BJ (cell line): ENCODE measurements around the gene RAD51AP1. TPM values are rescaled to one million over a fixed set of nuclear protein-coding genes. Genes with fewer than 3 reads are reported as not detected.

Experiments used
- CTCF ChIA-PET: fragments of 350-600 bp; formaldehyde crosslinking; extraction: SDS; loops from one replicate; lab custom pipeline; 2021; ENCODE audit warnings: antibody characterized with exemption, inconsistent platforms; lab: Yijun Ruan, JAX
- POLR2A ChIA-PET: fragments of 300-600 bp; sonication (Branson Sonifier 250); formaldehyde crosslinking; extraction: SDS; loops from one replicate; lab custom pipeline; 2021; ENCODE audit warnings: antibody characterized with exemption; lab: Charles Lee
- DNase-seq: peaks from one replicate; pipeline ENCODE4 v3.0.0-alpha.2; 2011; ENCODE audit warnings: low read depth
- H3K27me3 ChIP-seq: 2 replicates; pipeline ENCODE4 v1.6.0; 2011; ENCODE audit warnings: low read length; ENCODE audit not compliant: control insufficient read depth, insufficient read depth
- H3K36me3 ChIP-seq: 2 replicates; pipeline ENCODE4 v1.5.1; 2011; ENCODE audit warnings: low read length; ENCODE audit not compliant: control insufficient read depth, insufficient read depth
- H3K4me3 ChIP-seq: 2 replicates; pipeline ENCODE4 v1.5.1; 2011; ENCODE audit warnings: low read depth, mild to moderate bottlenecking, control low read depth, low read length
- polyA minus RNA-seq: library from RNA; depleted of rRNA, polyadenylated mRNA; stranded (reverse); fragments of >200 nt; gene quantifications from 2 replicates; pipeline ENCODE4 v1.2.3, GENCODE V29; 2011; rRNA and poly(A)+ RNA removed
- polyA plus RNA-seq: library from polyadenylated mRNA; depleted of rRNA; stranded (reverse); fragments of >200 nt; gene quantifications from 2 replicates; pipeline ENCODE4 v1.2.3, GENCODE V29; 2011; rRNA removed
- TF ChIP-seq, protein P1 (sequence below): IDR thresholded peaks from 2 replicates; pipeline ENCODE4 v1.5.1; 2011; ENCODE audit warnings: low read depth, mild to moderate bottlenecking, control low read depth, inconsistent platforms, low read length, moderate library complexity; ENCODE audit not compliant: insufficient read depth

Gene RAD51AP1, protein sequence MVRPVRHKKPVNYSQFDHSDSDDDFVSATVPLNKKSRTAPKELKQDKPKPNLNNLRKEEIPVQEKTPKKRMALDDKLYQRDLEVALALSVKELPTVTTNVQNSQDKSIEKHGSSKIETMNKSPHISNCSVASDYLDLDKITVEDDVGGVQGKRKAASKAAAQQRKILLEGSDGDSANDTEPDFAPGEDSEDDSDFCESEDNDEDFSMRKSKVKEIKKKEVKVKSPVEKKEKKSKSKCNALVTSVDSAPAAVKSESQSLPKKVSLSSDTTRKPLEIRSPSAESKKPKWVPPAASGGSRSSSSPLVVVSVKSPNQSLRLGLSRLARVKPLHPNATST
- polyA plus RNA-seq (4.9 and 10.5 TPM in 2 replicates), polyA minus RNA-seq (1.5 and 2.6 TPM in 2 replicates)

DNA sequence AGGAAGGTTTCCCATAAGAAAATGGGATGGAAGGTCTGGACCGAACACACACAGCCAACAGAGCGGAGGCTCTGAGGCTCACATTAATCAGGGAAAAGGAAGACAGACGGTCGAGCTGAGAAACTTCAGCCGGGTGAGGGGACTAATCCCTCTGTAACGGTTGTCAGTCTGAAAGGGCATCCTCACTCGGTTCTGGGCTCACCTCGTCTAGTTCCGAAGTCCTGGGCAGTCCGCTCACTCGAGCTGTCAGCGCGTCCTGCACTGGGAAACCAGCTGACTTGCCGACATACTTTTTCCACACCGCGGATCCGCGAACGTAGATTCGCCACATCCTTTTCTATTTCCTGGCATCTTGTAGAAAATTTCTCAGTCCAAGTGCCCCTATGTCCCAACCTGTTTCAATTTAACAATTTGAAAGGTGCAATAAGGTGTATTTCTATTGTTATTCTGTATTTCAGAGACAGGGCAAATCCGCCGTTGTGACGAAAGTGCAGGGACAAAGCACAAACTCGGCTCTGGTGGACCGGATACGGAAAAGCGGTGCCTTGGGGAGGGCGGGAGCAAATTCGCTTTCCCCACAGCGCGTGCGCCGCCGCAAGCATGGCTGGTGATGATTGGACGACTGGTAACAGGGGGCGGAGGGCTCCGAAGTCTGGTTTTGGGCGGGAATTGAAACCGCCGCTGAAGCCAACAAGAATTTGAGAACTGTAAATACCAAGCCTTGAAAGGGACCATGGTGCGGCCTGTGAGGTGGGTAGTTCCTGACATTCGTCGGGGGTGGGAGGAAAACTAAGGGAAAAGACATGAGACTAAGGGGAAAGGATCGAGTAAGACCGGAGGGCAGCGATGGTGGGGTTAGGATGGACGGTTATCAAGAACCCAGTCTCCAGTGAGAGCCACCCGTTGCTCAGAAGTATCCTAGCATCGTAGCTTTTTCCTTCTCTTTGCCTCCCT is at the start of gene RAD51AP1:
Gene RAD51AP1, plus strand, starts transcription at position 684 of the 954 bp plus-strand sequence. Its CDS starts 50 bp downstream, at position 734.
- POLR2A ChIA-PET: no interaction called here
- H3K4me3 ChIP-seq: peak within 1 kb of the TSS; percentile 86
- no peaks in the 10 kb centered on the region for H3K27me3 ChIP-seq
- no peaks in the 10 kb centered on the region for H3K36me3 ChIP-seq
- TF ChIP-seq, protein P1, sequence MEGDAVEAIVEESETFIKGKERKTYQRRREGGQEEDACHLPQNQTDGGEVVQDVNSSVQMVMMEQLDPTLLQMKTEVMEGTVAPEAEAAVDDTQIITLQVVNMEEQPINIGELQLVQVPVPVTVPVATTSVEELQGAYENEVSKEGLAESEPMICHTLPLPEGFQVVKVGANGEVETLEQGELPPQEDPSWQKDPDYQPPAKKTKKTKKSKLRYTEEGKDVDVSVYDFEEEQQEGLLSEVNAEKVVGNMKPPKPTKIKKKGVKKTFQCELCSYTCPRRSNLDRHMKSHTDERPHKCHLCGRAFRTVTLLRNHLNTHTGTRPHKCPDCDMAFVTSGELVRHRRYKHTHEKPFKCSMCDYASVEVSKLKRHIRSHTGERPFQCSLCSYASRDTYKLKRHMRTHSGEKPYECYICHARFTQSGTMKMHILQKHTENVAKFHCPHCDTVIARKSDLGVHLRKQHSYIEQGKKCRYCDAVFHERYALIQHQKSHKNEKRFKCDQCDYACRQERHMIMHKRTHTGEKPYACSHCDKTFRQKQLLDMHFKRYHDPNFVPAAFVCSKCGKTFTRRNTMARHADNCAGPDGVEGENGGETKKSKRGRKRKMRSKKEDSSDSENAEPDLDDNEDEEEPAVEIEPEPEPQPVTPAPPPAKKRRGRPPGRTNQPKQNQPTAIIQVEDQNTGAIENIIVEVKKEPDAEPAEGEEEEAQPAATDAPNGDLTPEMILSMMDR: no peak
- CTCF ChIA-PET: interaction anchor here (0.5 kb wide), 1 partner anchor 542 kb away, joined by 4 read pairs; no protein-coding TSS in a partner anchor
- peak; percentile 79 for DNase-seq

DNA sequence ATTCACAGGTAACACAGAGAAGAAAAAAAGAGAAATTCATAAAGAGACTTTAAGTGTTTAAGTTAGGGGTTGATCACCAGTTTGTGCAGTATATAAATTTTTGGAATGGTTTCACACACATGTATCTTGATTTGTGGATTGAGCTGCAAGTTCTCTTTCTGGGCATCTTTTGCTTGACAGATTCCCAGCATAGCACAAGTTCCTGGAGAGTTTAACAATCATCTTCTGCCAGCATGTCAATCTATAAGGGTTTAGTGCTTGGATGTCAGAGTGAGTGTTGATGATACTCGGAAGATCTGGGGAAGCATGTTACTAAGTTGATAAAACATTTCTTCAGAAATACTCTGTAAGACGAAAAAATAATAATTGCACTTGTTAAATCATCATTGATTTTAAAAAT is 49.1 kb upstream of the RAD51AP1 start:
- no peaks in the 10 kb centered on the region; the same call in 1 of the 2 replicates for H3K36me3 ChIP-seq
- H3K27me3 ChIP-seq: no peaks in the 10 kb centered on the region
- CTCF ChIA-PET: no interaction called here
- TF ChIP-seq, protein P1: no peak
- POLR2A ChIA-PET: no interaction called here
- no peak for DNase-seq
- no peak overlapping the region for H3K4me3 ChIP-seq

DNA sequence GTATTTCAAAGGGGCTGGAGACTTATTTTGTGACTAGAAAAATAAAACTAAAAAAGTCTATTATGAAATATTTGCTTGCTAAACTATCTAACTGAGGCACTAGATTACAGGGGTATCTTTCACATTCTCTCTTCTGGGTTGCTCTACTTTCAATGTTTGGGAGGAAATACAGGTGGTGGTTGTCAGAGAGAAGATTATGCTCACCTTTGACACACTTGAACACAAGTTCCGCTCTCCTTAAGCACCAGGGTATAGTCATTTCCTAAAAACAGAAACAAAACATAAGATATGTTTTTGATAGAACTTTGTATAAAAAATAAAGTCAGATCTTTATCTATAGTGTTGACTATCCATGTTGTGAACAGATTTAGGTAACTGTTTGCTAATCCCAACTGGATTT is 47.7 kb upstream of the RAD51AP1 start:
- TF ChIP-seq, protein P1: no peak
- no peaks in the 10 kb centered on the region for H3K27me3 ChIP-seq
- H3K36me3 ChIP-seq: no peaks in the 10 kb centered on the region; the same call in 1 of the 2 replicates
- ChIA-PET CTCF (no interaction called here), POLR2A (no interaction called here)
- H3K4me3 ChIP-seq: no peak overlapping the region
- DNase-seq: no peak

DNA sequence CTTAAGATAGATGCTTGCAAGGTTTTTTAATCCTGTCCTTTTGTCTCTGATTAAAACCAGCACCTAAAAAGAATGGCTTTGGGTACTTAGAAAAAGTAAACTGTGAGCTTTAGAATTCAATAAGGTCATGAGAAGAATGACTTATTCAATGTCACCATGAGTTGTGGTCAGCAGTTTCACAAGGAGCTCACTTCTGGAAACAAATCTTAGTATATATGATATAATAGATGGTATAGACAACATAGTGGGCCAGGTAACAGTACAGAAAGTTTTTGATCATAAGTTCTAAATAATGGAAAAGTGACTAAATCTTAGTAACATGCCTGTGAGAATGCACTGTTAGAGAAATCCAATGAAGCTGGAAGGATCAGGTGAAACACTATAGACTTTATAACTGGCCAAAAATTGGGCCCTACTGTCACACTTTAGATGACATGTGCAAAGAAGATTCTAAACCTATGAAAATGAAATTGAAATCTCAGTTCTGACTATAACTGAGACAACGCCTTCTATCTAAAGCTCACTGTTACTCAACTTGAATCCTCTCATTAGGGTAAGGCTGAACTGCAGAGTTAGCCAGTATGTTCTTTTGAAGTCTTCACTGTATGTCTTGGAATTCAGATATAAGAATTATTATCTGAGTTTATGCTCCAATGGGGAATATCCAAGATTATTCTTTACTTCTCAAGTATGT is 42.4 kb upstream of the RAD51AP1 start:
- Histone ChIP-seq H3K36me3 (peaks cover 3% of the 10 kb centered on the region), H3K27me3 (no peaks in the 10 kb centered on the region), H3K4me3 (no peak overlapping the region)
- CTCF ChIA-PET: no interaction called here
- POLR2A ChIA-PET: no interaction called here
- TF ChIP-seq, protein P1: no peak
- DNase-seq: no peak
